Measurements from ENCODE around the gene NUTF2. TPM values are rescaled to one million over a fixed set of nuclear protein-coding genes. Genes with fewer than 3 reads are reported as not detected.

The NUTF2 gene
- total and polyA plus RNA-seq, 2 of the 4 experiments (the other 2 are of a cell fraction): 42.7 to 361 TPM

- peak overlapping the region; percentile 98 for H3K27ac ChIP-seq (ENCODE audit: insufficient read depth, low read length)
- H2BK20ac ChIP-seq (ENCODE audit: low read depth, low read length): peak overlapping the region; percentile 4; the same call in 1 of the 2 replicates
- intact Hi-C loops (cut with micrococcal nuclease): loop anchor here (2.0 kb wide), 1 partner anchor 27 kb away; the partner anchor contains the start of gene EDC4
- peak overlapping the region; percentile 96 for H3K4me2 ChIP-seq (ENCODE audit: low read depth, low read length)
- H3K9me1 ChIP-seq (ENCODE audit: insufficient read depth, low read length): peaks cover 21% of the 10 kb centered on the region
- H4K91ac ChIP-seq (ENCODE audit: insufficient read depth, low read depth, low read length): peak overlapping the region; percentile 85
- dilution Hi-C loops (cut with HindIII; ENCODE audit: low sequenced_read_pairs, unreplicated experiment): no loop called here
- no peaks in the 10 kb centered on the region for H3K27me3 ChIP-seq (ENCODE audit: control insufficient read depth, insufficient read depth, low read length)
- peak overlapping the region; percentile 93 for H2AK9ac ChIP-seq (replicated peaks; ENCODE audit: low read depth, low read length, poor library complexity)
- H3K9ac ChIP-seq (ENCODE audit: low read depth, low read length): peak overlapping the region; percentile 94
- H3K4ac ChIP-seq (ENCODE audit: low read depth, low read length): peak overlapping the region; percentile 92
- H2BK120ac ChIP-seq (ENCODE audit: low read depth, low read length): peak overlapping the region; percentile 76; the same call in 1 of the 2 replicates
- peak overlapping the region; percentile 88 for H3K14ac ChIP-seq (replicated peaks; ENCODE audit: low read depth, low read length)
- H3K23ac ChIP-seq (ENCODE audit: low read depth, low read length): peak overlapping the region; percentile 96
- peak overlapping the region; percentile 76 for H3K56ac ChIP-seq (ENCODE audit: extremely low read depth, insufficient read depth, low read length)
- DNase-seq: no peak
- no peak for ATAC-seq (ENCODE audit: low read depth)
- peak overlapping the region; percentile 53 for H3K4me3 ChIP-seq (ENCODE audit: insufficient read depth, low read depth, low read length)
- POLR2A ChIA-PET (ENCODE audit: unreplicated experiment): no interaction called here
- peak overlapping the region; percentile 12; the same call in 1 of the 3 replicates for H2BK15ac ChIP-seq (ENCODE audit: low read depth, low read length)
- H2AFZ ChIP-seq (replicated peaks; ENCODE audit: low read length, poor library complexity): peak overlapping the region; percentile 94
- no peaks in the 10 kb centered on the region for H3K9me3 ChIP-seq (ENCODE audit: control insufficient read depth, insufficient read depth, low read length)
- H4K5ac ChIP-seq (ENCODE audit: low read depth, low read length): peak overlapping the region; percentile 98
- H3K36me3 ChIP-seq (ENCODE audit: control insufficient read depth, insufficient read depth, low read length): 0 out of 2 replicates have a peak, but pooled peaks cover 2% of the 10 kb centered on the region
- TF ChIP-seq BHLHE40 (IDR thresholded peaks at IDR 0.05; ENCODE audit: low read depth, low read length) (no peak), SMC3 (IDR thresholded peaks at IDR 0.05; ENCODE audit: low read depth, low read length) (no peak), MXI1 (IDR thresholded peaks at IDR 0.05; ENCODE audit: borderline replicate concordance, low read depth, low read length) (no peak), CHD1 (IDR thresholded peaks at IDR 0.05; ENCODE audit: low read depth, low read length) (no peak), POLR2A (IDR thresholded peaks at IDR 0.05; ENCODE audit: low read depth, low read length) (no peak), MAFK (IDR thresholded peaks at IDR 0.05; ENCODE audit: low read depth, low read length) (no peak), USF2 (IDR thresholded peaks at IDR 0.05; ENCODE audit: low read depth, low read length) (no peak), RCOR1 (IDR thresholded peaks at IDR 0.05; ENCODE audit: insufficient replicate concordance, low read length) (no peak), FOS (IDR thresholded peaks at IDR 0.05; ENCODE audit: low read depth, low read length) (no peak), CTCF (conservative IDR thresholded peaks at IDR 0.05; ENCODE audit: low read depth, low read length) (no peak), RFX5 (IDR thresholded peaks at IDR 0.05; ENCODE audit: low read depth, low read length) (no peak), MAZ (IDR thresholded peaks at IDR 0.05; ENCODE audit: borderline replicate concordance, low read depth, low read length) (no peak), RAD21 (IDR thresholded peaks at IDR 0.05; ENCODE audit: low read length) (no peak), NFE2L2 (IDR thresholded peaks at IDR 0.05; ENCODE audit: low read depth, low read length) (no peak), CEBPB (IDR thresholded peaks at IDR 0.05; ENCODE audit: low read depth, low read length) (no peak), ELK1 (IDR thresholded peaks at IDR 0.05; ENCODE audit: borderline replicate concordance, low read depth, low read length) (no peak)
- WGBS, 2 experiments (ENCODE audit: extremely low coverage in 2 of 2, insufficient read length in 1 of 2): no CpG with 5 or more reads among the region's 2 CpGs
- CTCF ChIA-PET: no interaction called here
- peak overlapping the region; percentile 83 to 95 for H4K8ac ChIP-seq (ENCODE audit: low read depth in 2 of 2, low read length in 2 of 2)
- H4K20me1 ChIP-seq (ENCODE audit: insufficient read depth, low read length): peaks cover 43% of the 10 kb centered on the region
- in situ Hi-C loops (cut with MboI; ENCODE audit: low sequenced_read_pairs): no loop called here
- no TSS peak for BruUV-seq (replicated peaks)
- peak overlapping the region; percentile 91 for H3K18ac ChIP-seq (ENCODE audit: low read depth, low read length)
- H2BK5ac ChIP-seq (ENCODE audit: low read depth, low read length, poor library complexity, severe bottlenecking): peak overlapping the region; percentile 91
- peaks cover 13% of the 10 kb centered on the region for H3K4me1 ChIP-seq (ENCODE audit: control insufficient read depth, insufficient read depth, low read length)
- peaks cover 24 to 67% of the 10 kb centered on the region in 2 experiments for H3K79me1 ChIP-seq (ENCODE audit: low read depth in 1 of 2, low read length in 2 of 2)
- peak overlapping the region; percentile 83 for H2AK5ac ChIP-seq (ENCODE audit: low read depth, low read length)
These were observed 742 bp upstream of the NUTF2 start for GRCh38 chr16:67846063-67846319.
